Fibroblast of mammary gland (primary cell): ENCODE measurements around the gene SVIL.
"Not testable (repeated sequence)": the region's sequence is repeated elsewhere in the genome, so short reads cannot be mapped to it uniquely, and the experiment has no call there.

Experiments
- DNase-seq: peaks from one replicate; pipeline ENCODE4 v3.0.0-alpha.2; 2010; ENCODE audit warnings: low read depth
- H3K4me3 ChIP-seq: 2 replicates; pipeline ENCODE4 v1.5.1; 2011; ENCODE audit warnings: low read depth, mild to moderate bottlenecking, low read length, moderate library complexity; ENCODE audit not compliant: control insufficient read depth
- CTCF ChIP-seq: conservative IDR thresholded peaks from 2 replicates; pipeline ENCODE4 v1.5.1; 2011; ENCODE audit warnings: low read depth, low read length, inconsistent platforms; ENCODE audit not compliant: control insufficient read depth, insufficient read depth

SVIL gene

GRCh38 chr10:29443745-29444523, 190.8 kb downstream of the SVIL start:
- peak; percentile 41 for DNase-seq
- H3K4me3 ChIP-seq, result no peak overlapping the region
- TF ChIP-seq CTCF, result no peak

GRCh38 chr10:29440981-29441380, 193.8 kb downstream of the SVIL start:
- no peak overlapping the region for H3K4me3 ChIP-seq
- no peak for TF ChIP-seq CTCF

GRCh38 chr10:29439005-29439404, 195.8 kb downstream of the SVIL start:
- not testable (repeated sequence) for H3K4me3 ChIP-seq, DNase-seq

More at GRCh38 chr10:29440981-29441380, 193.8 kb downstream of the SVIL start:
- no peak for DNase-seq

- no peak for DNase-seq
- no peak for TF ChIP-seq CTCF
- no peak overlapping the region for H3K4me3 ChIP-seq
Observed at GRCh38 chr10:29438271-29438670, 196.5 kb downstream of the SVIL start.

GRCh38 chr10:29437871-29438270, 196.9 kb downstream of the SVIL start:
- TF ChIP-seq CTCF, result no peak
- no peak overlapping the region for H3K4me3 ChIP-seq
- no peak for DNase-seq

- no peak for TF ChIP-seq CTCF
- peak; percentile 57 for DNase-seq
- no peak overlapping the region for H3K4me3 ChIP-seq
Observed at GRCh38 chr10:29435809-29436501, 198.8 kb downstream of the SVIL start.

GRCh38 chr10:29434111-29434510, 200.7 kb downstream of the SVIL start:
- H3K4me3 ChIP-seq, result no peak overlapping the region
- DNase-seq, result no peak
- TF ChIP-seq CTCF, result no peak
